Erythroblast (primary cell): ENCODE results near the gene PAK5.

Source experiments
- DNase-seq, 2 experiments: peaks; one replicate each; lab custom pipeline; 2025; lab: John Stamatoyannopoulos, UW
- GATA1 ChIP-seq: IDR thresholded peaks from 2 replicates; pipeline ENCODE4 v1.6.1; 2011; ENCODE audit warnings: low read depth, mild to moderate bottlenecking, control low read depth, low read length, moderate library complexity
- POLR2A ChIP-seq: IDR thresholded peaks from 2 replicates; pipeline ENCODE4 v1.6.1; 2011; ENCODE audit warnings: mild to moderate bottlenecking, low read length

Gene PAK5

GRCh38 chr20:9576695-9577094 is 262.2 kb downstream of the PAK5 start:
- no peak for TF ChIP-seq GATA1
- TF ChIP-seq POLR2A = no peak
- no peak for DNase-seq

DNA sequence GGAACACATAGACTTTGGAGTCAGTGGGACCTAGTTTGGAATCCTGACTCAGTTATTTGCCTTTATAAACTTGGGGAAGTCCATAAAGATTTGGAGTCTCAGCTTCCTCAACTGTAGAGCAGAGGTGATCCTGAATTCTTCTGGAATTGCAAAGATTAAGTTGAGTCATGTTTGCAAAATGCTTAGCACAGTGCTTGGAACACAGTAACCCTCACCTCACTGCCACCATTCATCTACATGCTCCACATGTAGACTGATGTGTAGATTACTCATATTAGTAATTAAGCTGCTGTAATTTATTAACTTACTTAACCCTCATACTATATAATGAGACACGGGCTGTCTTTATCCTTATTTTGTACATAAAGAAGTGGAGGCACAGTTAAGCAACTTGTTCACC is 263.0 kb downstream of the PAK5 start:
- DNase-seq = no peak
- TF ChIP-seq POLR2A = no peak
- TF ChIP-seq GATA1 = no peak

- TF ChIP-seq POLR2A (no peak), GATA1 (no peak)
- DNase-seq = no peak
Observed at GRCh38 chr20:9574776-9575175, 264.1 kb downstream of the PAK5 start.

GRCh38 chr20:9574181-9574580 is 264.7 kb downstream of the PAK5 start:
- DNase-seq = no peak
- no peak for TF ChIP-seq POLR2A
- TF ChIP-seq GATA1 = no peak

- DNase-seq = no peak
- TF ChIP-seq GATA1 (no peak), POLR2A (no peak)
Observed at GRCh38 chr20:9573335-9574151, 265.3 kb downstream of the PAK5 start.

- no peak for DNase-seq
- no peak for TF ChIP-seq POLR2A
- TF ChIP-seq GATA1 = no peak
Observed at GRCh38 chr20:9572670-9573069, 266.2 kb downstream of the PAK5 start.

- TF ChIP-seq POLR2A = no peak
- no peak for TF ChIP-seq GATA1
- DNase-seq = no peak
Observed at GRCh38 chr20:9571783-9572182, 267.1 kb downstream of the PAK5 start.

- TF ChIP-seq GATA1 (no peak), POLR2A (no peak)
- DNase-seq = no peak
Observed at GRCh38 chr20:9570612-9571011, 268.3 kb downstream of the PAK5 start.

- DNase-seq = no peak
- TF ChIP-seq GATA1 (no peak), POLR2A (no peak)
Observed at GRCh38 chr20:9566977-9567376, 271.9 kb downstream of the PAK5 start.

GRCh38 chr20:9565910-9566550 is 272.8 kb downstream of the PAK5 start:
- no peak for TF ChIP-seq GATA1
- no peak for TF ChIP-seq POLR2A
- DNase-seq = no peak

- no peak for TF ChIP-seq POLR2A
- no peak for TF ChIP-seq GATA1
- DNase-seq = no peak
Observed at GRCh38 chr20:9557411-9557810, 281.5 kb downstream of the PAK5 start.

- DNase-seq = no peak
- TF ChIP-seq GATA1 (no peak), POLR2A (no peak)
Observed at GRCh38 chr20:9555781-9556180, 283.1 kb downstream of the PAK5 start.

GRCh38 chr20:9551808-9552550 is 286.9 kb downstream of the PAK5 start:
- no peak for TF ChIP-seq GATA1
- TF ChIP-seq POLR2A = no peak
- peak in 1 of 2 experiments; percentile 3 for DNase-seq

GRCh38 chr20:9550871-9551270 is 288.0 kb downstream of the PAK5 start:
- TF ChIP-seq GATA1 (no peak), POLR2A (no peak)
- no peak for DNase-seq
